ENCODE data around the gene GALK2.

GALK2 gene
- 20.8 to 51.8 (median 30.4) reads per million in 9 experiments for total RNA-seq

DNA sequence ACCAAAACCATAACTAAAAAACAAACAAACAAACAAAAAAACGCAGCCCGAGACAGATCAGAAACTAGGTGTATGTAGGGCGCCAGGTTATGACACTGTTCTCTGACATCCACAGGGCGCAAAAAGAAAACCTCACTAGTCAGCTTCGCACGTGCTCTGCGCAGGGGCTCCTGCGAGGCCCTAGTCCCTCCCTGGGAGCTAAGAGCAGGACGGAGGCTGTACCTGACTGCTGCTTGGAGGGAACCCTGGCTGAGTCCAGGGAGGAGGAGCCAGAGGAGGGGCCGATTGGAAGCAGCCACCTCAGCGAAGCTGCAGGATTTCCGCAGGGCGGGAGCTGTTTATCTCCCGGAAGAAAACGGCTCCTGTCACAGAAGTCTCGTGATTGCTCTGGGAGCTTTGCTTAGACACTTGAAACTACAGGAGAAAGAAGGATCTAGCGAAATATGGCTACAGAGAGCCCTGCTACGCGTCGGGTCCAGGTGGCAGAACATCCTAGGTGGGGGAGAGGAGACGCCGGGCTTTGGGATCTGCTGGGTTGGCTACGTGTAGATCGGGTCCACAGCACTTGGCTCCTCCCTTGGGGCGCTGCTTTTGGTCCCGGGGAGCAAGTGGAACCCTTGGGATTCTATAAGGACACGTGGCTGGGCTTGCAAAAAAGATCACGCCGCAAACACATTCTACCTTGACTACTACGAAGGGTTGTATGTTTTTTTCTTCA, at the start of gene GALK2:
Gene GALK2, plus strand, starts transcription at position 368 of the 718 bp plus-strand sequence. Its CDS starts 76 bp downstream, at position 444.
- H3K4me3 Mint-ChIP-seq: peak within 1 kb of the TSS; percentile 93 to 96
- no peaks in the 10 kb centered on the region for H3K27me3 Mint-ChIP-seq
- DNase-seq (peak; percentile 70 to 80 (median 77)), ATAC-seq (replicated peaks) (peak; percentile 97)
- peak within 1 kb of the TSS; percentile 94 to 97 for H3K27ac Mint-ChIP-seq
- H3K9me3 Mint-ChIP-seq: no peaks in the 10 kb centered on the region
- H3K4me1 Mint-ChIP-seq (ENCODE audit: low read depth in 2 of 2): peaks cover 31 to 39% of the 10 kb centered on the region in 2 donors
- H3K36me3 Mint-ChIP-seq (ENCODE audit: insufficient read depth): peaks cover 10% of the 10 kb centered on the region

DNA sequence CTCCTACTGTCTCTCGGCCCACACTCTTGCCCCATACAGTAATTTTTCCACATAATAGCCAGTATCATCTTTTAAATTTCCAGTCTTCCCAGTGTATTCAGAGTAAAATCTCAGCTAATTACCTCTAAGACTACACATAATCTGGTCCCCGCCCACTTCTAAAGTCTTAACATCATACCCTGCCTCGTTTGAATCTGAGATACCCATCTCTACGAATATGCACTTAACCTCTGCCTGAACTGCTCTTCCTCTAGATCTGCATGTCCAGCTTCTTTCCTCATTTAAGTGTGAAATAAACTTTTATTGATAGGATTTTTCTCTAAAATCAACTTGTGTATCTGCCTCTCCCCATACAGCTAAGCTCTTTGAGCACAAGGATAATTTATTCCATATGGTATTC, 49.2 kb upstream of the GALK2 start:
- Mint-ChIP-seq H3K4me1 (ENCODE audit: low read depth in 2 of 2) (no peaks in the 10 kb centered on the region), H3K4me3 (no peak overlapping the region), H3K27me3 (no peaks in the 10 kb centered on the region), H3K36me3 (ENCODE audit: insufficient read depth) (peaks cover 15% of the 10 kb centered on the region), H3K27ac (no peak overlapping the region), H3K9me3 (no peaks in the 10 kb centered on the region)
- no peak for ATAC-seq (replicated peaks)
- no peak for DNase-seq

DNA sequence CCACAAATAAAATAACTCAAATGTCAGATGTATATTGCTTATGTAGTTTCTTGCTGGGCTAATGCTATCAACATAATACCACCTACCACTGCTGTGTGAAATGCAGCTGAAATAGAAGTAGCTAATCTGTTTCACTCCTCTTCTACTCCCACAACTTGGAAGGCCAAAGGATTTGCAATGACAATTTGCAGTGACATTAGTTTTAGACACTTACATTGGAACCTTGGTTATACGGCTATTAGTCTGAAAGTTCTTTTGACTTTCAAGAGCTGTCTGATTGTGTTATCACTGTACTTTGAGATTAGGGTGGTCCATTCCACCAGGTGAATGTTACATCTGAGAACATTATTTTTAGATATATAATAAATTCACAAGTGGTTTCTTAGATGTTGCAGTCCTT, 48.1 kb upstream of the GALK2 start:
- DNase-seq: no peak

DNA sequence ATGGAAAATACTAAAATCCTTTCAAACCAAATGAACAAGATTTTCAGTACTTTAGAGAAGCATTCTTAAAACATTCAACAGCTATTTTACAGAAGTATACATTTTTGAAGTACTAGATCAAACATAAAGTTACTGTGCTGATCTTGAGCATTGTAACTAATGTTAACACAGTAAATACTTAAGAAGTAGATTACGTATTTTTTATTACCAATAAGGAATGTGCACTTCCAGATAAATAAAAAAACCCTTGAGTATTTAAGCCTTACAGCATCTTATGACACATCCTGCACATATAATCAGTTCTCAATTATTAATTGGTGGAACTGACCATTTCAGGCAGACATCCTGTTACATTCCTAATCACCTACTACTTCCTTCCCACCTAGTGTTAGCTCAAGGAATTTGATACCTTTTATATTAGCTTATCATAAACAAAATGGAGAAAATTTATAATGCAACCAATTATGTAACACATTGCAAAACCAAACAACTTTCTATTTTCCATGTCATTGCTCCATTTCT, 47.4 kb upstream of the GALK2 start:
- H3K4me1 Mint-ChIP-seq (ENCODE audit: low read depth in 2 of 2): no peaks in the 10 kb centered on the region
- peaks cover 33% of the 10 kb centered on the region for H3K36me3 Mint-ChIP-seq (ENCODE audit: insufficient read depth)
- ATAC-seq (replicated peaks): no peak
- no peaks in the 10 kb centered on the region for H3K27me3 Mint-ChIP-seq
- no peak overlapping the region for H3K27ac Mint-ChIP-seq
- no peaks in the 10 kb centered on the region for H3K9me3 Mint-ChIP-seq
- no peak for DNase-seq
- no peak overlapping the region for H3K4me3 Mint-ChIP-seq

More for the DNA sequence above, 48.1 kb upstream of the GALK2 start:
- Mint-ChIP-seq H3K4me1 (ENCODE audit: low read depth in 2 of 2) (no peaks in the 10 kb centered on the region), H3K36me3 (ENCODE audit: insufficient read depth) (peaks cover 26% of the 10 kb centered on the region), H3K27me3 (no peaks in the 10 kb centered on the region), H3K9me3 (no peaks in the 10 kb centered on the region), H3K4me3 (no peak overlapping the region), H3K27ac (peak overlapping the region in 1 of 2 donors; percentile 31)
- no peak for ATAC-seq (replicated peaks)

DNA sequence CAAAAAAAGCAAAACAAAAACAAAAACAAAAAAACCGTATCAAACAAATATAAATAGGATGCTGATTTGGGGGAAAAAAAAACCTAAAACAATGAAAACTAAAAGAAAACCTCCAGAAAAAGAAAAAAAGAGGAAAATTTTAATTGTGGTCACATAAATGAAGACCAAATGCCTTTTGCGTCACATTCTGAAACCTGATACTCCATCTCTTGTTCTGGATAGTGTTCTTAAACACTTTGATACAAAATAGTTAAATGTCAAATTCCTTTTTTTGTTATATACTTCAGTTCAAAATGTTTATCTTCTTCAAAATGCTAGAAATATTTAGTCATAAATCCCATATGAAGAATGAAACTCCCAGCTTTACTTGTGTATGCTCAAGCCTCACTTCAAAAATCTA, 45.7 kb upstream of the GALK2 start:
- no peak overlapping the region for H3K4me3 Mint-ChIP-seq
- no peaks in the 10 kb centered on the region for H3K9me3 Mint-ChIP-seq
- no peak for ATAC-seq (replicated peaks)
- no peak overlapping the region for H3K27ac Mint-ChIP-seq
- no peaks in the 10 kb centered on the region for H3K4me1 Mint-ChIP-seq (ENCODE audit: low read depth in 2 of 2)
- peaks cover 49% of the 10 kb centered on the region for H3K36me3 Mint-ChIP-seq (ENCODE audit: insufficient read depth)
- no peak for DNase-seq
- no peaks in the 10 kb centered on the region for H3K27me3 Mint-ChIP-seq

DNA sequence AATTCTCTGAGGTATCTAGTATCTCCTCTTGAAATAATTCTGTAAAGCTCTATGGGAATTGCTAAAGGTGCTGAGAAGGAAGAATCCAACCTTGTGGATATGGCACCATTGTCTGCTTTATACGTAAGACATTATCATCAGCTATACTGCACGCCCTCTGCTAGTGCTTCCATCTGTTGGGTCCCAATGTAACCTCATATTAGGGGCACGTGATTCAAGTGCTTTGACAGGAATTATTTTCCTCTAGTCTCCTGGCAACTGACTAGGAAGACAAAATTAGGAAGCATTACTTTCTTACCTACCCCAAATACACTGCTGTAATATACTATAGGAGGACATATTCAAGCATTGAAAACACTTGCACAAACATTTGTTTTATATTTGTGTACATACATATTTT, 38.6 kb upstream of the GALK2 start:
- peaks cover 79% of the 10 kb centered on the region for H3K36me3 Mint-ChIP-seq (ENCODE audit: insufficient read depth)
- ATAC-seq (replicated peaks): no peak

DNA sequence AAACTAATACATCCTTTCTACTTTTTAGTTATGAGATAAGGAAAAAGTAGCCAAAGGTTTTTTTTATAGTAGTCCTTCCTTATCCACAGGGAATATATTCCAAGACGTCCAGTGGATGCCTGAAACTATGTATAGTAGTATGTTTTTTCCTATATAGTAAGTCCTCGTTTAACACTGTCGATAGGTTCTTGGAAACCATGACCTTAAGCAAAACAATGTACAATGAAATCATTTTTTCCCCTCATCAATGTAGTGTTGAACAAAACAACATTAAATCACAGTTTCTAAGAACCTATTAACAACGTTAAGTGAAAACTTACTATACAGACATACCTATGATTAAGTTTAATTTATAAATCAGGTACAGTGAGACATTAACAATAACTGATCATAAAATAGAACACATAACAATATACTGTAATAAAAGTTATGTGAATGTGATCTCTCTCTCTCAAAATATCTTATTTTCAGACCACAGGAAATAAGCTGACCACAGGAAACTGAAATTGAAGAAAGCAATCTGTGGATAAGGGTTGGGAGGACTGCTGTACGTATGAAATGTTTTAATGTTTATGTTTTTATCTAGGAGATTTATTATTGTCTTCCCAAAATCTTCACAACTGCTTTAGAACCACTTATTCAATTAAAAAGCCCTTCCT, 35.2 kb upstream of the GALK2 start:
- ATAC-seq (replicated peaks) (no peak), DNase-seq (no peak)
- no peaks in the 10 kb centered on the region for H3K27me3 Mint-ChIP-seq
- H3K27ac Mint-ChIP-seq: peak overlapping the region; percentile 20 to 52
- H3K4me1 Mint-ChIP-seq (ENCODE audit: low read depth in 2 of 2): peaks cover 5 to 31% of the 10 kb centered on the region in 2 donors
- H3K4me3 Mint-ChIP-seq: no peak overlapping the region
- H3K9me3 Mint-ChIP-seq: no peaks in the 10 kb centered on the region
- H3K36me3 Mint-ChIP-seq (ENCODE audit: insufficient read depth): peaks cover 78% of the 10 kb centered on the region

More for the DNA sequence above, 38.6 kb upstream of the GALK2 start:
- no peaks in the 10 kb centered on the region for H3K27me3 Mint-ChIP-seq
- no peaks in the 10 kb centered on the region for H3K9me3 Mint-ChIP-seq
- peaks cover 5 to 17% of the 10 kb centered on the region in 2 donors for H3K4me1 Mint-ChIP-seq (ENCODE audit: low read depth in 2 of 2)
- H3K27ac Mint-ChIP-seq: no peak overlapping the region
- H3K4me3 Mint-ChIP-seq: no peak overlapping the region
- no peak for DNase-seq

DNA sequence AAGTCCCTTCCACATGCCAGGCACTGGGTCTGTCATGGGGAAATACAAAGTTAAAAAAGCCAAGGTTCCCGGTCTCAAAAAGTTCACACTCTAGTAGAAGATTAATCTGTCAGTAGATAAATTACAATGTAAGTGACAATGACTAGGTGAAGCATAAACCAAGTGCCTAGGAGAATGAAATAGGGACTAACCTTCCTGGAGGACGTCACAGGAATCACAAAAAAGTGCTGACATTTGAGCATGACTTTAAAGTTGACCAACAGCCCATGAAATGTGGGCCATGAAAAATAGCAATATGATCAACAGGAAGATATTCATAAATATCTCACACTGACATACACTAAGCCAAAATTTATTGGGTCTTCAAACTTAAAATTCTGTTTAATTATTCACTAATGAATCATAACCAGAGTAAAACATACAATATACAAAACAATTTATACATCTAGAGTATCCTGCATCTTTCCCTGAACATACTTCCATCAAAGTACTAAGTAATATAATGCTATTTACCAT, 34.6 kb upstream of the GALK2 start:
- H3K4me3 Mint-ChIP-seq: no peak overlapping the region
- peak overlapping the region; percentile 20 to 52 for H3K27ac Mint-ChIP-seq
- peaks cover 5 to 31% of the 10 kb centered on the region in 2 donors for H3K4me1 Mint-ChIP-seq (ENCODE audit: low read depth in 2 of 2)
- ATAC-seq (replicated peaks): no peak
- no peak for DNase-seq
- peaks cover 81% of the 10 kb centered on the region for H3K36me3 Mint-ChIP-seq (ENCODE audit: insufficient read depth)
- no peaks in the 10 kb centered on the region for H3K27me3 Mint-ChIP-seq
- no peaks in the 10 kb centered on the region for H3K9me3 Mint-ChIP-seq

DNA sequence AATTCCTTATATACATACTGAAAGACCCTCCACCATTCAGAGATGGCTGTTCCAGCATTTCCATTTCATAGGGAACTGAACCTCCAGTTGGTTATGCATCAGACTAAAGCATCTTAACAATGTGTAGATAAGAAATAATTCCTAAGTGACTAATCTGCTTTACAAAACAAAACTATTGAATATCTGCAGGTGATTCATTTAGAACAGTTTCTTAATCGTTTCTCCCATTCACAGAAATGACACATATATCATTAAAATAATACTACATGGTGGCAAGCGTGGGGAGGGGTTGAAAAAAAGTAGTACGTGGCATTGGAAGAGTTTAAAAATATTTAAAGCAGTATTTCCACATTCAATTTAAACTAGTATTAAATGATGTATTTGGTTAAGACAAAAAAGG, 34.1 kb upstream of the GALK2 start:
- no peak overlapping the region for H3K4me3 Mint-ChIP-seq
- H3K36me3 Mint-ChIP-seq (ENCODE audit: insufficient read depth): peaks cover 86% of the 10 kb centered on the region

DNA sequence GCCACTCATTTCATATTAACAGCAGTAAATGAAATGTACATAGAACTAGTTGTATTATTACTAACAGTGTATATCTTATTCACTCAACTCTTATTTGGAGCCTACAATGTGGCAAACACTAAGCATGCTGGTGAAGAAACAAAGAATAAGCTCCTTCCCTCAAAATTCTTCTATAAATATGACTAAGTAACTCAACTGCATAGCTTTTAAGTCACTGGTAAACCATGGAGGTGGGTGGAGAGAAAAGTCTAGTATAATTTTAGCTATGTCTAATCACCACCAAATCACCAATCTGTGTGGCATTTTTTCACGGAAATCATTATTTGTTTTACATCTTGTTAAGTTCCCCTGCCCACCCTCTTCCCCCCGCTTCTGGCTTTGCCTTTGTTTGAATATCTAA, 32.2 kb upstream of the GALK2 start:
- Mint-ChIP-seq H3K4me3 (no peak overlapping the region), H3K27me3 (no peaks in the 10 kb centered on the region), H3K4me1 (ENCODE audit: low read depth in 2 of 2) (peaks cover 5 to 35% of the 10 kb centered on the region in 2 donors), H3K27ac (peak overlapping the region in 1 of 2 donors; percentile 22), H3K36me3 (ENCODE audit: insufficient read depth) (peaks cover 87% of the 10 kb centered on the region), H3K9me3 (no peaks in the 10 kb centered on the region)
- no peak for DNase-seq
- no peak for ATAC-seq (replicated peaks)

More for the DNA sequence above, 34.1 kb upstream of the GALK2 start:
- Mint-ChIP-seq H3K27ac (peak overlapping the region in 1 of 2 donors; percentile 52), H3K4me1 (ENCODE audit: low read depth in 2 of 2) (peaks cover 5 to 31% of the 10 kb centered on the region in 2 donors), H3K27me3 (no peaks in the 10 kb centered on the region), H3K9me3 (no peaks in the 10 kb centered on the region)
- ATAC-seq (replicated peaks) (no peak), DNase-seq (no peak)

DNA sequence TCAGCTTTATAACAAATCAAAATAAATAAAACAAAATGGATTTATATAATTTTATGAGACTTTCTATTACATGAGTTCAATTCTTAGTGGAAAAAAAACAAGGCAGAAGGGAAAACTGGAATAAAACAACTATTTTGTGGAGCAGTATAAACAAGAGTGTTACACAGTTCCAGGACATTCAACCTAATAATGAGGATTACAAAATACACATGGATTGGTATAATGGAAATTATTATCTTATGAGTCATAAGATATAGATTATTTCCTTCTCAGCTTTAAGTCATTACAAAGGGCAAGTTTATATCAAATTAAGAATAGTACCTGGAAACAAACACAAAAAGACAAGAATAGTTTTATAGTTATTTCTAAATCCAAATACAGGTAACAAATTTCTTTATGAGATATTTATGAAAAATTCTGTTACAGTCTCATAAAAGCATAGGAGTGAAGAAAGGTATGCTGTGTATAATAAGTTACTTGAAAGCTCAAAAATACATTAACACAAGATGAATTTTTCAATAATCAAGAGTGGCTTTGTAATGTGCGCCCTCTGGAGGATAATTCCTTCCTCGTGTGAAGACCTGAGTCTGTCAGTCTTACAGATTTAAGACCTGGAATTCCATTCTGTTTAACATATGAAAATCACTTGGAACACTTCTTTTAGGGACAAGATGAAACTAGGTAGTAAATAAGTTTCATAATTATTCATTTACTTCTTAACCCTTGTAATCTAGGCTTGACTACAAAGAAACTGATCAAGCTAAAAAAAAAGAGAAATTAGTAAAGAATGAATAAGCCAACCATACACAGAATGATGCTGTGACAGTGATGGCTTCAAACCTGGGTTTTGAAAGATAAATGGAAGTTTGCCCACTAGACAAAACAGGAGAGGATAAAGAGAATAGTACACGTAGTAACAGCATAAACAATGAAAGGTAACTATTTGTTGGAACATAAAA, 24.1 kb upstream of the GALK2 start:
- peak; percentile 61 for ATAC-seq (replicated peaks)
- H3K4me3 Mint-ChIP-seq: no peak overlapping the region
- peaks cover 46% of the 10 kb centered on the region for H3K36me3 Mint-ChIP-seq (ENCODE audit: insufficient read depth)
- no peaks in the 10 kb centered on the region for H3K9me3 Mint-ChIP-seq
- H3K27ac Mint-ChIP-seq: no peak overlapping the region
- H3K27me3 Mint-ChIP-seq: no peaks in the 10 kb centered on the region
- DNase-seq: peak; percentile 19 to 34 (median 22)
- H3K4me1 Mint-ChIP-seq (ENCODE audit: low read depth in 2 of 2): peaks cover 21 to 44% of the 10 kb centered on the region in 2 donors

DNA sequence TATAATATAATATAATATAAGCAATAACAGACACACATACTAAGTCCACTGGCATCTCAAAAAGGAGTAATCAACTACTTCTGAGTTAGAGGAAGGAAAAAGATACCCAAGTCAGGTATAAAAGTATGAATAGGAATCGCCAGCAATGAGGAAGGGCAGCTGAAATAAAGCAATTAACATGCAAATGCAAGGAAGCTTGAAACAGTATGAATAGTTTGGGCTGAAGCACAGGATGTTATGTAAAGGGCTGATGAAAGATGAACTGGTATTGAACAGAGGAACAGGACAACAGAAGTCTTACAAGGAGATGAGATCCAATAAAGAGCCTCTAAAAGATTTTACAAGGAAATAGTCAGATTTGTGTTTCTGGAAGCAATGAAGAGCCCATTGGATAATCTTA, 21.7 kb upstream of the GALK2 start:
- Mint-ChIP-seq H3K36me3 (ENCODE audit: insufficient read depth) (peaks cover 33% of the 10 kb centered on the region), H3K9me3 (no peaks in the 10 kb centered on the region), H3K4me3 (peak overlapping the region in 1 of 2 donors; percentile 5), H3K4me1 (ENCODE audit: low read depth in 2 of 2) (peaks cover 27 to 44% of the 10 kb centered on the region in 2 donors), H3K27me3 (no peaks in the 10 kb centered on the region), H3K27ac (no peak overlapping the region)
- no peak for DNase-seq
- no peak for ATAC-seq (replicated peaks)

DNA sequence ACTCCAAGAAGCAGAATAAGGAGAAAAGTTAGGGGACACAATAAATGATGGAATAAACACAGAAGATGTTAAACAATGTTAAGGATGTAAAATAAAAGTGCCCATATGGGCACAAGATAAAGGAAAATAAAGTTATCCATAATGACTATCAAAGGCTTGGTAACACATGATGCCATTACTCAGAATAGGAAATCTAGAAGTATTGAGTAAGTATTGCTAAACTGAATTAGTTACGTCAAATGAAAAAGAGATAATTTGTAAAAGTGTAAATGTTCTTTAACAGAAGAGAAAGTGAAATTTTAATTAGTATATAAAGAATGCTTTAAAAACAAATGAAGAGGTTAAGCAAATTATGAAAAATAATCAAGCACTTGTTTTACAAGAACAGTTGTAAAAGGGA, 21.3 kb upstream of the GALK2 start:
- DNase-seq (no peak), ATAC-seq (replicated peaks) (no peak)
- Mint-ChIP-seq H3K4me3 (peak overlapping the region in 1 of 2 donors; percentile 5), H3K27me3 (no peaks in the 10 kb centered on the region), H3K36me3 (ENCODE audit: insufficient read depth) (peaks cover 29% of the 10 kb centered on the region), H3K4me1 (ENCODE audit: low read depth in 2 of 2) (peaks cover 31 to 47% of the 10 kb centered on the region in 2 donors), H3K27ac (peak overlapping the region in 1 of 2 donors; percentile 2), H3K9me3 (no peaks in the 10 kb centered on the region)

Data from effector memory CD8-positive, alpha-beta T cell (primary cell).